ENCODE results near the gene TLN1.

- peak in 3 of 4 experiments; percentile 90 to 93 (median 91) for TF ChIP-seq CTCF (IDR thresholded peaks at IDR 0.05)
- peak in 1 of 2 donors; percentile 18 for TF ChIP-seq POLR2A (IDR thresholded peaks at IDR 0.05)
- TF ChIP-seq POLR2AphosphoS5 (IDR thresholded peaks at IDR 0.05) = peak; percentile 95
- peak; percentile 91 for TF ChIP-seq EP300 (IDR thresholded peaks at IDR 0.05)
Observed at GRCh38 chr9:35696520-35697215, 35.3 kb downstream of the TLN1 start.

Data from gastroesophageal sphincter (tissue), 3 donors.